RWPE2 (cell line): ENCODE data around the gene SYNM.
"Not testable (repeated sequence)": the region's sequence is repeated elsewhere in the genome, so short reads cannot be mapped to it uniquely, and the experiment has no call there.

ENCODE experiments used
- ATAC-seq: fragments of 200-7000 bp; cut with Tn5 transposase; 3 replicates; pipeline ENCODE4 v1.9.1; 2021; ENCODE audit warnings: low read depth
- DNase-seq: peaks from one replicate; pipeline ENCODE4 v3.0.0-alpha.2; 2020; ENCODE audit warnings: low spot score
- H3K27ac ChIP-seq: fragments of 450-650 bp; 2 replicates; pipeline ENCODE4 v1.5.1; 2017; ENCODE audit warnings: mild to moderate bottlenecking; ENCODE audit not compliant: poor library complexity, severe bottlenecking
- H3K27me3 ChIP-seq: fragments of 250-450 bp; sonication (Bioruptor Pico); 2 replicates; pipeline ENCODE4 v1.5.1; 2021; ENCODE audit warnings: mild to moderate bottlenecking, moderate library complexity; ENCODE audit not compliant: insufficient read depth, poor library complexity, severe bottlenecking
- H3K36me3 ChIP-seq: fragments of 250-450 bp; sonication (Bioruptor Pico); 2 replicates; pipeline ENCODE4 v1.5.1; 2020; ENCODE audit warnings: low read depth, mild to moderate bottlenecking, moderate library complexity
- H3K4me1 ChIP-seq: fragments of 250-450 bp; sonication (Bioruptor Pico); 2 replicates; pipeline ENCODE4 v1.5.1; 2021; ENCODE audit warnings: mild to moderate bottlenecking, moderate library complexity; ENCODE audit not compliant: insufficient read depth, poor library complexity, severe bottlenecking
- H3K4me3 ChIP-seq: fragments of 250-450 bp; sonication (Bioruptor Pico); 2 replicates; pipeline ENCODE4 v1.5.1; 2021; ENCODE audit warnings: mild to moderate bottlenecking, moderate library complexity; ENCODE audit not compliant: severe bottlenecking
- H3K9me3 ChIP-seq: fragments of 250-450 bp; sonication (Bioruptor Pico); 2 replicates; pipeline ENCODE4 v1.5.1; 2021; ENCODE audit warnings: mild to moderate bottlenecking, moderate library complexity; ENCODE audit not compliant: severe bottlenecking
- CTCF ChIP-seq: fragments of 450-650 bp; IDR thresholded peaks from one replicate; pipeline ENCODE4 v1.5.1; 2017; ENCODE audit warnings: mild to moderate bottlenecking, moderate library complexity; ENCODE audit not compliant: poor library complexity, severe bottlenecking

SYNM gene

GRCh38 chr15:99070208-99070607 is 34.7 kb upstream of the SYNM start:
- H3K27ac ChIP-seq = no peak overlapping the region
- ATAC-seq (peak; percentile 48), DNase-seq (no peak)
- H3K36me3 ChIP-seq = no peaks in the 10 kb centered on the region
- H3K4me3 ChIP-seq = no peak overlapping the region
- H3K27me3 ChIP-seq = no peaks in the 10 kb centered on the region
- no peaks in the 10 kb centered on the region for H3K4me1 ChIP-seq
- TF ChIP-seq CTCF = no peak
- no peaks in the 10 kb centered on the region for H3K9me3 ChIP-seq

GRCh38 chr15:99071091-99071680 is 33.7 kb upstream of the SYNM start:
- no peak for DNase-seq
- TF ChIP-seq CTCF = no peak
- Histone ChIP-seq H3K27me3 (no peaks in the 10 kb centered on the region), H3K4me3 (no peak overlapping the region), H3K9me3 (no peaks in the 10 kb centered on the region), H3K36me3 (no peaks in the 10 kb centered on the region), H3K27ac (no peak overlapping the region), H3K4me1 (no peaks in the 10 kb centered on the region)
- no peak for ATAC-seq

GRCh38 chr15:99073008-99073717 is 31.7 kb upstream of the SYNM start:
- no peak overlapping the region for H3K27ac ChIP-seq
- no peaks in the 10 kb centered on the region for H3K9me3 ChIP-seq
- H3K4me1 ChIP-seq = no peaks in the 10 kb centered on the region
- no peak overlapping the region for H3K4me3 ChIP-seq
- no peak for TF ChIP-seq CTCF
- H3K27me3 ChIP-seq = no peaks in the 10 kb centered on the region
- DNase-seq = no peak
- no peaks in the 10 kb centered on the region for H3K36me3 ChIP-seq
- no peak for ATAC-seq

GRCh38 chr15:99074446-99074845 is 30.4 kb upstream of the SYNM start:
- ATAC-seq = no peak
- no peaks in the 10 kb centered on the region for H3K4me1 ChIP-seq
- no peak overlapping the region for H3K27ac ChIP-seq
- H3K36me3 ChIP-seq = no peaks in the 10 kb centered on the region
- H3K9me3 ChIP-seq = no peaks in the 10 kb centered on the region
- no peak for DNase-seq
- H3K4me3 ChIP-seq = no peak overlapping the region
- H3K27me3 ChIP-seq = no peaks in the 10 kb centered on the region
- no peak for TF ChIP-seq CTCF

- not testable (repeated sequence) for H3K4me3 ChIP-seq, ATAC-seq, H3K9me3 ChIP-seq, DNase-seq, H3K4me1 ChIP-seq, H3K36me3 ChIP-seq, H3K27me3 ChIP-seq, H3K27ac ChIP-seq
Observed at GRCh38 chr15:99075059-99075652, 29.7 kb upstream of the SYNM start.
